Activated CD8-positive, alpha-beta memory T cell treated with anti-CD3 and anti-CD28 coated beads, Interleukin-2, amount 50 U/mL, for 48 hours (primary cell): ENCODE measurements around the gene ACLY.

ENCODE experiments used
- DNase-seq: peaks from one replicate; pipeline ENCODE4 v3.0.0-alpha.2; 2020

The ACLY gene

DNA sequence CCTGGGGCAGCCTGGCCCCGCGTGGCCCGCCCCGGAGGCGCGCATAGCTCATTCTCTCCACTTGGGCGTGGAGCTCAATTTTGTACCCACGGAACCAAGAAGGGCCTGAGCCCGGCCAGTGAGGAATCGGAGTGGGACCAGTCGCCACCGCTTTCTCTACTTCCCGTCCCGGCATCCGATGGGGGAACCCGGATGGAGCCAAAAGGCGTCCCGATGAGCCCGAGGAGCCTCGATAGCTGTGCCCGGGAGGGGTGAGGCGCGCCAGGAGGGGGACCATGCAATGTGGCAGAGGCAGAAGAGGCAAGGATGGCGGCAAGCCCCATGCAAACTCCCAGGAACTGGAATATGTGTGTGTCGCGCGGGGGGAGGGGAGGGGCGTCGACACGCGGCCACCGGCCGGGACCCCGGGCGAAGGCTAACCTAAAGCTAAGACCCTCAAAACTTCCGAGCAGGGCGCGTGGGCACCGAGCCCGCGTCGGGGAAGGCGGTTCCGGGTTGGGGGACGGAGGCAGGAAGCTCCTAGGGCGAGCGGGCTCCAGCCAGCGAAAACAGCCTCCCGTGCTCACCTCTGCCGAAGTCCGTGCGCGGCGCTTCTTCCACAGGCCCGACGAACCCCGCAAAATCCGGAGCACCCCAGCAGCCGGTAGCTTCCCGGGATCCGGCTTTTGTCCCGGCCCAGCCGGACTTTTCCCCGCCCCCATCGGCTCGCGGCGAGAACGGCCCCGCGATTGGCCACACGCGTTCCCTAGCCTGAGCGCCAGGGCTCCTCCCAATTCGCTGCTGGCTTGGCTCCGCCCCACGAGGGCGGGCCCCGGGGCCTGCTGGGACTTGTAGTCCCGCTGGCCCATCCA lies at the start of gene ACLY:
Gene ACLY, minus strand, starts transcription at position 638 of the 851 bp plus-strand sequence. CDS start 5,078 bp downstream, outside the sequence.
- peak; percentile 97 for DNase-seq

DNA sequence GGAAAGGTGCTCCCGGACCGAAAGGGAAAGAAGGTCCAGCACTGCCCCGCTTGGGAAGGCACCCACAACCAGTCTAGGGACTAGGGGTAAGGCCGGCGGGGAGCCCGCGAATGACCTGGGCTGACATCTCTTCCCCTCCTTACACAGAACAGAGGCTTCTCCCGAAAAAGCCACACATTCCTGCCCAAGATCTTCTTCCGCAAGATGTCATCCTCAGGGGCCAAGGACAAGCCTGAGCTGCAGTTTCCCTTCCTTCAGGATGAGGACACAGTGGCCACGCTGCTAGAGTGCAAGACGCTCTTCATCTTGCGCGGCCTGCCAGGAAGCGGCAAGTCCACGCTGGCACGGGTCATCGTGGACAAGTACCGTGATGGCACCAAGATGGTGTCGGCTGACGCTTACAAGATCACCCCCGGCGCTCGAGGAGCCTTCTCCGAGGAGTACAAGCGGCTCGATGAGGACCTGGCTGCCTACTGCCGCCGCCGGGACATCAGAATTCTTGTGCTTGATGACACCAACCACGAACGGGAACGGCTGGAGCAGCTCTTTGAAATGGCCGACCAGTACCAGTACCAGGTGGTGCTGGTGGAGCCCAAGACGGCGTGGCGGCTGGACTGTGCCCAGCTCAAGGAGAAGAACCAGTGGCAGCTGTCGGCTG lies 49.3 kb upstream of the ACLY start:
- DNase-seq: no peak

DNA sequence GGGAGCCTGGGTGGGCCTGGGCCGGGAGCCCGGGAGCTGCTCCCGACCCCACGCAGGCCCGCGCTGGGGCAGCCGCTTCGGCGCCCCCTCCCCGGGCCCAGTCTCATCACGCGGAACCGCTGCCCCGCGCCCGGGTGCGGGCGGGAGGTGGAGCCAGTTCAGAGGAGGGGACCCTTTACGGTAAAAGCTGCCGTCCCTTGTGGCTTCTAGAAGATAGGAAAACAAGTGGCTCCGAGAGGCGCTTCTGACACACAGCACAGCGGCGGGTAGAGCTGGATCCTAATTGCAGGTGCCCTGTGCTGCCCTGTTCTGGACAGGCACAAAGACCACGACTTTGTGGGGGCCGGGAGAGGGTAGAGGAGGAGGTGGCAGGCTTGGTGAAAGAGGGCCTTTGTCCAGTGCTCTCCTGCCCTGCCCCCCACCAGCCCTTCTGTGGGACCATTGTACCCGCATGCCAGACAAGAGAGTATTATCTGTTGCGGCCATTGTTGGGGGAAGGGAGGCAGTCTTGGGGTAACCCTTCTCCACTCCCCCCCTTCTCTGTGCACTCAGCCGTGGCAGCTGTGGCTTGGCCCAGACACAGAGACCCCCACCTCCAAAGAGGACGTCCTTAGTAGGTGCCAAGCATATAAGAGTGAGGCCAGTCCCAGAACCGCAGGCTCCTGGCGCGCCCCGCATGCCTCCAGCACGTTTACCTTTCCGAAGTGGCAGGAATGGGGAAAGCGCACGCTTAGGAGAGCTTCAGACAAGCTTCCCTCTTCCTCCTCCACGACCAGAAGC lies 48.6 kb upstream of the ACLY start:
- DNase-seq: peak; percentile 77

DNA sequence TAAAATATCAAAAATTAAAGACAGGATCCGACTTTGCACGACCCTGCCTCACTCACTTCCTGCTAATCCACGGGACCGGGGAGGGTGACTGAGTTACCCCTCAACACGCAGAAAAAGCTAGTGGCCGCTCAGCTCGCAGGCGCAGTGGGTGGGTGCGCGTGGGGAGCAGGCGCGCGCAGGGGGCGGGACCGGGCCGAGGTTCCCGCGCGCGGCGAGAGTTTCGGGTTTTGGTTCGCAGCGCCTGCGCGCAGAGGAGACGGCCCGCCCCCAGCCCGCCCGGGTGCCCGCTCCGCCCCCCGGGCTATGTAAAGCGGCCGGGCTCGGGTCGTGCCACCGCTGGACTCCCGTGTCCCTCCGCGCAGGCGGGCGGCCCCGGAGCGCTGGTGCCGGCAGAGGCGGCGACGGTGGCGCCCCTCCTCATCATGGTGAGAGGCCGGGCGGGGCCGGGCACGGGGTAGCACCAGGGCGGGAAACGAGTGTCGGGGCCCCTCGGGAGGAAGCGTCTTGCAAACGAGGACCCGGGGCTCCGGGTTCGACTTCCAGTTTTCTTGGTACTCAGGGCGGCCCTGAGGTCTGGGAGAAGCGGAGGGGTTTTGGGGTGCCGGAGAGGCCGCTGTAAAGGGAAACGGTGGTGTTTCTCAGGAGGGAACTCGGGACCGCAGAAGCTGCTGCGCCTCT lies 47.9 kb upstream of the ACLY start, which contains the start of gene CNP:
Gene CNP, plus strand, starts transcription at position 333 of the 678 bp plus-strand sequence. Its CDS starts 90 bp downstream, at position 423.
- DNase-seq: peak; percentile 97

DNA sequence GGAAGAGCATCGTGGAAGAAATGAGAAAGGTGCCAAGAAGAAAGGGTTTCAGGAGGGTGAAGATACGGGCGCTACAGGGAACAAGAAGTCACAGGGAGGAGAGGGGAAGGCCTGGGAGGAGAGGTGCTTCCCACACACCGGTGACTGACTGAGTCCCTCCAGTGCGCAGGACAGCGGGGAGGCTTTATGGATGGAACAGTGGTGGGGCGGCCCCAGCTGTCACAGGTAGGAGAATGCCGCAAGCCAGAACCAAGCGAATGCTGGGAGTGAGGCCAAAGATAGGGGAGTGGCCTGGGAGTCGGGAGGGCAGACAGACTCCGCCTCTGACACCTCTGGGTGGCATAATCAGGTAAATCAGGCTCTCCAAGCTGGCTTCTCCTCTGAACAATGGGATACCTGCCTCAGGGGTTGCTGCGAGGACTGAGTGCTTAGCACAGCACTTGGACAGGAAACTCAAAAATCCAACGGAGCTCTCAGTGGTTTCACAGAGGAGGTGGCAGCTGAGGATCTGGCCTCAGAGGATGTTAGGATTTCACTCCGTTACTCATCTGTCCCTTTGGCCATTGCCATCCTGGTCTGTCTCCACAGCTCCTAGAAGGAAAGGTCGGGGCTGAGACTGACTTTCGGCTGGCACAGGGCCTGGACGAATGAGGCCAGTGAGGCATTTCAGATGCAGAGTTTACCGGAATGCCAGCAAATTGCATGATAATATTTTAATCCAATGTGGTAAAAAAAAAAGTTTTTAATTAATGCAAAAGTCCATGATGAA lies 47.1 kb upstream of the ACLY start:
- peak; percentile 79 for DNase-seq

DNA sequence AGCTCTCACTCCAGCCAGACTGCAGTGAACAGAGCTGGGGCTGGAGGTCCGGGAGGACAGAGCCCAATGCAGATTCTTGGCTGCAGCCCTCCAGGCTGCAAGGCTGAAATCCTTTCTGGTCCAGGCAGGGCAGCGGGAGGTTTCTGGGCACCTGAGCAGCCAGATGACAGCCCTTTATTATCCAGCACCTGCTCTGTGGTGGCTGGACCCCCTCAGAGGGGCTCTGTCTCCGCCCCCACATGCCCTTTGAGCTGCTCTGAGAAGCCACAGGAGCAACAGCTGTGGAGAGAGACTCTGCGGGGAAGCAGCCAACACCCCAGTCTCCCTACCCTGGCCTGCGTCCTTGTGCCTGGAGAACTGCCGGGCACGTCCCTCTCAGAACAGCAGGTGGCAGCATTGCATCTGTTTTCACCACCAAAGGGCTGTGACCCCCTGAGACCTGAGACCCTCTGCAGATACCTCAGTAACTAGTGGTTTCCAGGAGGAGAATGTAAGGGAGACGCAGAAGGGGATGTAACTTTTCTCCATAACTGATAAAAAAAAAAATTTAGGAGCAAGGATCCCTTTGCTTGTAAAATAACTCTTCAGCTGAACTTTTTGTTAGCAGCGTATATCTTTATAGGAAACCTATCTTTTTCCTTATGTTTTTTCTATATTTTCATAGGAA lies 44.1 kb upstream of the ACLY start:
- peak; percentile 84 for DNase-seq

DNA sequence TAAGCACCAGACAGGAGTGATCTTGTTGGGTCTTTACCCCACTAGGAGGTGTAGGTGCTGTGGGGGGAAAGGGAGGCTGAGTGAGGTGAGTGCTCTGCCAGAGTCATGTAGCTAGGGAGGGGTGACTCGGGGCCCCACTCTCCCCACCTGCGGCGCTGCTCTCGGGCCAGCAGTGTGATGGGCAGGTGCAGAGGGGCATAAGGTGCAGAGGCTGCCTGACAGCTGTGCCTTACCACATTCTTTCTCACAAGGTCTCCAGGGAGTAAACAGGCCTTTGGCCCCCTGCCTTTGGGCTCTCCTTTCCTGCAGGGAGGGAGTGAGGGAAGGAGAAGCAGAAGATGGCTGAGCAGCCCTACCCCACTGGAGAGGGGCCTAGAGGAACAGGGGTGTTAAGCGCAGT lies 43.4 kb upstream of the ACLY start:
- no peak for DNase-seq

DNA sequence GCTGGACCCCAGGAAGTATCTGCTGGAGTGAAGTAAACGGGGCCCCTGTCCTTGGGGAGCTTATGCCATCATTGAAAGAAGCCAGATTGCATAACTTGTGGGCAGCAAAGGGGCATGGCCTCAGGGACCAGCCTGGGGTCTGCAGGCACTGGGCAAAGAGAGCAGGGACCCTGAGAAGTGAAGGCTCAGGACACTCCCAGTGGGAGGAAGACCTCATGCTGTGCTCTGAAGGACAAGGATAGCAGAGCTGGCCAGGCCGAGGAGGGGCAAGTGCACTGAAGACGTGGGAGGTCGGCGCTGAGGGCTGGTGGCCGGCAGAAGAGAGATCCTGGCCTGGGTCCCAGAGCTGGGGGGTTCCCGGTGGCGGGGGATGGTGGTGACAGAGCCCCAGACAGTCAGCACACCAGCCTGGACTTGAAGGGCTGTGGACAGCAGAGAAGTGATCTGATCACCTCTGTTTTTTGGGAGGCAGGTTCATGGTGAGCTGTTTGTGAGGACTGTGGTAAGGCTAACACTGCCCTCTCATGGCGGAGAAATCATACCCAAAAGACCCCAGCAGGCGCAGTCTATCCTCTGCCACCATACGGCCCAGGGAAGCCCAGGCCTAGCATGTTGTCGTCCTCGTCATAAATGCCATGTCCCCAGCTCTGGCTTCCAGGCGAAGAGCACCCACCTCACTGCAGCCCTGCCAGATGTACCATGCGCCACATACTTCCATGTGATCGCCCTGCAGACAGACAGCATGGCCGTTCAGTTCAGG lies 40.8 kb upstream of the ACLY start:
- no peak for DNase-seq

DNA sequence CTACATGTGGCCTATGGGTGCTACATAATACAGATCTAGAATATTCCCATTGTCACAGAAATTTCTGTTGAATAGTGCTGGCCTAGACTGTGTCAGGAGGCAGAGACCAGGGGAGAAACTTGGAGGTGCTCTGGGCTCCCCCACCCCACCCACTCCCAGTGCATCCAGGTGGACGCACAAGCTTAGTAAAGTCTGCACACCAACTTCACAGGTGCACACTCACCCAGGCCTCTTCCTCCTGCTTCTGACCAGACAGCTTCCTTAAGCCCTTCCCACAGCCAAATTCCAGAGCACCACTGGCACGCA lies 40.2 kb upstream of the ACLY start:
- DNase-seq: no peak

DNA sequence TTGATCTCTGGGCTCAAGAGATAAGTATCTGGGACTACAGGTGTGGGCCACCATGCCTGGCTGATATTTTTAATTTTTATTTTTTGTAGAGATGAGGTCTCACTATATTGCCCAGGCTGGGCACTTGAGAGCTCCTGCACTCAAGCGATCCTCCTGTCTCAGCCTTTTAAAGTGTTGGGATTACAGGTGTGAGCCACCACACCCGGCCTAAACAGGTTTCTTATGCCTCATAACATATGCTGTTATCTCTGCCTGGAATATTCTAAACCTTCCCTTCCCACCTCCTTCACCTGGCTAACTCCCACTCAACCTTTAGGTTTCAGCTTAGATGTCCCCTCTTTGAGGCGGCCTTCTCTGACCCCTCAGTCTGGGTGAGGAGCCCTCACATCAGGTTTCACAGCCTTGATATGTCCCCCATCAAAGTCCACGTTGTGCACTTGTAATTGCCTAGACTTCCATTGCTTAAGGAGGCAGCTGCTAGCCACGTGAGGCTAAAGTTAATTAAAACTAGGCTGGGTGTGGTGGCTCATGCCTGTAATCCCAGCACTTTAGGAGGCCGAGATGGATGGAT lies 39.2 kb upstream of the ACLY start:
- no peak for DNase-seq

DNA sequence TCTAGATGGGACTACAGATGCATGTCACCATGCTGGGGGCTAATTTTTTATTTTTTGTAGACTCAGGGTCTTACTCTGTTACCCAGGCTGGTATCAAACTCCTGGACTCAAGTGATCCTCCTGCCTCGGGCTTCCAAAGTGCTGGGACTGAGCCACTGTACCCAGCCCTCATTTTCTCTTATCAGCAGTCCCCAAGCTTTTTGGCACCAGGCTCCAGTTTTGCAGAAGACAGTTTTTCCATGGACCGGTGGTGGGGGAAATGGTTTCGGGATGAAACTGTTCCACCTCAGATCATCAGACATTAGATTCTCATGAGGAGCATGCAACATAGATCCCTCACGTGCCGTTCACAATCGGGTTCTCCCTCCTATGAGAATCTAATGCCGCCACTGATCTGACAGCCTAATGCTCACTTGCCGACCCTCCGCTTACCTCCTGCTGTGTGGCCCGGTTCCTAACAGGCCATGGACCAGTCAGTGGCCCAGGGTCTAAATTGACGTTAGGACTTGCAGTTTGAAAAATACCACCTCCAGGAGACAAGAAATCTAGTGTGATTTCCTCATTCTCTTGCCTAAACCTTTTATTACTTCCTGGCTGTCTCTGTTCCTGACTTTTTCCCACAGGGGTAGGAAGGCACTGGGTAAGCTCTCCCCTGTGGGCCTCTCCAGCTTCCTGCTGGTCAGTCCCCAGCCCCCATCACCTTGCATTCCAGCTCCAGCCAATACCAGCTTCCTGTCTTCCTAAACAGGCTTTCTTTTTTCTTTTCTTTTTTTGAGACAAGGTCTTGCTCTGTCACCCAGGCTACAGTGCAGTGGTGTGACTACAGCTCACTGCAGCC lies 38.5 kb upstream of the ACLY start:
- DNase-seq: no peak

DNA sequence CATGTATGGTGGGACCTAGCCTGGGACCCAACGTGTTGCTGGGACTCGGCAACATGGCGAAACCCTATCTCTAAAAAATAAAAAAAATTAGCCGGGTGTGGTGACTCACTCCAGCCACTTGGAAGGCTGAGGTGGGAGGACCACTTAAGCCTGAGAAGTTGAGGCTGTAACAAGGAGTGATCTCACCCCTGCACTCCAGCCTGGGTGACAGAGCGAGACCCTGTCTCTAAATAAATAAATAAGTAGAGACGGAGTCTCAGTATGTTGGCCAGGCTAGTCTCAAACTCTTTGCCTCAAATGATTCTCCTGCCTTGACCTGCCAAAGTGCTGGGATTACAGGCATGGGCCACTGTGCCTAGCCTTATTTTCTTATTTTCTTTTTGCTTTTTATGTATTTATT lies 37.8 kb upstream of the ACLY start:
- DNase-seq: no peak

DNA sequence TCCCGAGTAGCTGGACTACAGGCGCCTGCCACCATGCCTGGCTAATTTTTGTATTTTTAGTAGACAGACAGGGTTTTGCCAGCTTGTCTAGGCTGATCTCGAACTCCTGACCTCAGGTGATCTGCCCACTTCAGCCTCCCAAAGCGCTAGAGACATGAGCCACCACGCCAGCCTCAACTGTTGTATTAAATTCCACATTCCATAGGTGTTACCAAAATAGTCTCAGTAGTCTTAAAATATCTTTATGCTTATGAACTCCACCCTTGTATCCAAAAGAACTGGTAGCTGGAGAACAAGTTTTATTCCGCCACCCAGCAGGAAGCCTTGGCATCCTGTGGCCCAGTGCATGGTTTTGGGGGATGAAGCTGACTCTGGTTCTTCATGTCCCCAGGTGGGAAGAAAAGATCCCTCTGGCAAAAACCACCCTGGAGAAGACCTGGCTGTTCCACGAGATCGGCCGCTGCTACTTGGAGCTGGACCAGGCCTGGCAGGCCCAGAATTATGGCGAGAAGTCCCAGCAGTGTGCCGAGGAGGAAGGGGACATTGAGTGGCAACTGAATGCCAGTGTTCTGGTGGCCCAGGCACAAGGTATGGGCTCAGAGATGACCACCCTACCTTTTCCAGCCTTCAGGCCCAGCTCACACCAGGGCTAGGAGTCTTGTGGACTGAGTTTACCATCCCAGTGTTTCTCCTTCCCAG lies 30.2 kb upstream of the ACLY start:
- DNase-seq: no peak

DNA sequence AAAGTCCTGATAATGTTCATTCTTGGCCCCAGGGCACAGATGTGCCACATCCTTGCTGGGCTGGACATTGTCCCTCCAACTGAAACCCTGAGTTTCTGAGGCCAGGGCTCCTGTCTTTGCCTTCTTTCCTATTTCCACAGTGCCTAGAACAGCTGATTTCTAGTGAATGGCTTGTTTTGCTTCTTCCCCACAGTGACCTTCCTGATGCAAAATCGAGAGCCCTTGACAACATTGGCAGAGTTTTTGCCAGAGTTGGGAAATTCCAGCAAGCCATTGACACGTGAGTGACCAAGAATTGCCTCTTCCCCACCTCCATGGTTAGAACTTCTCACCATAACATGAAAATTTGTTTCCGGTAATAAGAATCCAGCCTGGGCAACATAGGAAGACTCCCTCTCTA lies 26.2 kb upstream of the ACLY start:
- no peak for DNase-seq

DNA sequence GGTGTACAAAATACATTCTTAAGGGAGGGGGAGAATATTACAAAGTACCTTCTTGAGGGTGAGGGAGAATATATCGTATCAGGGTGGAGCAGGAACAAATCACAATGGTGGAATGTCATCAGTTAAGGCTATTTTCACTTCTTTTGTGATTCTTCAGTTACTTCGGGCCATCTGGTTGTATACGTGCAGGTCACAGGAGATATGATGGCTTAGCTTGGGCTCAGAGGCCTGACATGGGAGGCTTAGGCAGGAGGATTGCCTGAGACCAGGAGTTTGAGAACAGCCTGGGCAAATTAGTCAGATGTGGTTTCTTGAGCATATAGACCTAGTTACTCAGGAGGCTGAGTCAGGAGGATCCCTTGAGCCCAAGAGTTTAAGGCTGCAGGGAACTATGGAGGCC lies 24.7 kb upstream of the ACLY start:
- no peak for DNase-seq

DNA sequence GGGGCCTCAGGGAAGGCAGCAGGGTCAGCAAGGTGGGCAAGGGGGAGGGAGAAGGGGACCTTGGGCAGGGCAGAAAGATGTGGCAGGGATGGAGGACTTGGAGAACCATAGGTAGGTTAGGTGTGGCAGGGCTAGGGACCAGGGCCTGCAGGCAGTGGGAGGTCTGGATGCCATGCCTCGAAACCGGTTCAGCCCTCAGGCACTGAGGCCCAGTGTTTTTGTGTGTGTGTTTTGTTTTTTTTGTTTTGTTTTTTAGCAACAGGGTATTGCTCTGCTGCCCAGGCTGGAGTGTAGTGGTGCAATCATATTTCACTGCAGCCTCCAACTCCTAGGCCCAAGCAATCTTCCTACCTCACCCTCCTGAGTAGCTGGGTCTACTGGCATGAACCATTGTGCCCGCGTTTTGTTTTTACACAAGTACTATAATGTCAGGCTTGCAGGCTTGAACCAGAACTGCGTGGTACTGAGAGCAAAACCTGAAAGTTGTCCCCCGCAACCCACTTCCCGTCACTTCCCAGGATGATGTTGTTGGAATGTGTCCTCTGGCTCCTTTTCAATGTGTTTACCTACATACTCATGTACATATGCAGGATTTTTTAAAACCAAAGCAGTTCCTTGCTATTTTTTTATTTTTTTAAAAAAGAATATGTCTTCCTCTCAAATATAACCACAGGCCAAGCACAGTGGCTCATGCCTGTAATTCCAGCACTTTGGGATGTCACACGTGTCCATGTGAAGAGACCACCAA lies 24.0 kb upstream of the ACLY start:
- DNase-seq: no peak

DNA sequence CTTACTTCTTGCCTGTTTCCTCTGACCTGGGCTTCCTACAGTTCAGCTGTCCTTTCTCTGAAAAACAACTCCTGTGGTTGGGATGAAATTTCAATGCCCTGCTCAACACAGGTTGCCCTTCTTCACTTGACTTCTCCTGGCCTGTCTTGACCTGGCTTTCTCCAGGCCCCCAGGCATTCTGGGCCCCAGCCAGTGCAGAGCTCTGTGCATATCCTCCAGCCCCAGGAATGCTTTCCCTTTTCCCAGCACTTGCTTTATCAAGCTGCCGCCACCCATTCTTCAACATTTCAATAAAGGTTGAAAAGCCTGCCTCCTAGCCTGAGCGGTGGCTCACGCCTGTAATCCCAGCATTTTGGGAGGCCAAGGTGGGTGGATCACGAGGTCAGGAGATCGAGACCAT lies 22.4 kb upstream of the ACLY start:
- no peak for DNase-seq

DNA sequence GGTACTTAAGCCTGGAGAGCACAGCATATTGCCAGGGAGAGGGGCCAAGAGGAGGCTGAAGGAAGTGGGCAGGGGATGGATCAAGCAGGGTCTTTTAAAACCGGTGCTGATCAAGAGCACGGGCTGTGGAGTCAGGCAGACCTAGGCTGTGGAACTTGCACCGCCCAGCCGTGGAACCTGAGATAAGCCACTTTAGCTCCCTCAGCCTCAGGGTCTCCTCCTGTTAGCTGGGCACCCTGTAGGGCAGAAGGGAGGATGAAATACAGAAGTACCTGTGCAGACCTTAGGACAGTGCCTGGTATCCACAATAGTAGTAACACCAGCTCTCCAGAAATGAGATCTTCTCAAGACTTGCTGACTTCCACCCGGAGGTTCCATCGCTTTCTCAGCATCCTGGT lies 20.9 kb upstream of the ACLY start:
- DNase-seq: no peak
